Fibroblast of skin of right biceps (primary cell): Measurements from ENCODE around the gene ACOT11.

Experiments used
- DNase-seq: peaks from one replicate; pipeline ENCODE4 v3.0.0-alpha.2; 2013

The ACOT11 gene

GRCh38 chr1:54652168-54652567, 104.1 kb downstream of the ACOT11 start:
- DNase-seq: no peak

DNA sequence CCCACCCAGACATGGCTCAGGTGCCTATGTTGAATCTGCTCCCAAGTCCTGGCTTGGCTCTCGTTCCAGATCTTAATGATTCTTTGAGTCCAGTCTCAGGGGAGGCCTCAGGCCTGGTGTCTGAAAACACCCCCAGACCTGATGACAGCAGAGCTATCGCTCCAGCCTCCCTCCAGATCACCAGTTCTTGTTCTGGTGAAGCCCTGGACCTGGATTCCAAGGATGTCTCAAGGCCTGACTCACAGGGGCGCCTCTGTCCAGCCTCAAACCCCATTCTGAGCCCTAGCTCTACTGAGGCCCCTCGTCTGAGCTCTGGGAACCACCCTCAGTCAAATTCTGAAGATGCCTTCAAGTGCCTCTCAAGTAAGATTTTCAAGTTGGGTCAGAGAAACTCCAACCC, 105.0 kb downstream of the ACOT11 start:
- DNase-seq: peak; percentile 16

- no peak for DNase-seq
Measured at GRCh38 chr1:54658164-54658913, 110.3 kb downstream of the ACOT11 start.
